Tibial nerve (tissue), 4 donors: Measurements from ENCODE around the gene MORC2.

Experiments used
- EP300 ChIP-seq, 2 donors: sonication (generic); formaldehyde crosslinking; IDR thresholded peaks; one replicate each; pipeline ENCODE4 v1.6.1; 2017; ENCODE audit warnings: antibody characterized with exemption in 2 of 2, mild to moderate bottlenecking in 1 of 2
- POLR2A ChIP-seq, 2 donors: fragments of 450-650 bp; IDR thresholded peaks; one replicate each; pipeline ENCODE4 v1.6.1; 2017; ENCODE audit warnings: antibody characterized with exemption in 2 of 2, mild to moderate bottlenecking in 2 of 2, moderate library complexity in 2 of 2
- TF ChIP-seq, protein P1 (sequence below), 5 experiments: fragments of 200-600 bp in 3 of 5; fragments of 450-650 bp in 2 of 5; sonication (generic) in 3 of 5; IDR thresholded peaks; one replicate each; pipeline ENCODE4 v1.5.1; 2016 to 2019; ENCODE audit warnings: antibody characterized with exemption in 5 of 5, mild to moderate bottlenecking in 3 of 5, moderate library complexity in 2 of 5

- TF ChIP-seq, protein P1, sequence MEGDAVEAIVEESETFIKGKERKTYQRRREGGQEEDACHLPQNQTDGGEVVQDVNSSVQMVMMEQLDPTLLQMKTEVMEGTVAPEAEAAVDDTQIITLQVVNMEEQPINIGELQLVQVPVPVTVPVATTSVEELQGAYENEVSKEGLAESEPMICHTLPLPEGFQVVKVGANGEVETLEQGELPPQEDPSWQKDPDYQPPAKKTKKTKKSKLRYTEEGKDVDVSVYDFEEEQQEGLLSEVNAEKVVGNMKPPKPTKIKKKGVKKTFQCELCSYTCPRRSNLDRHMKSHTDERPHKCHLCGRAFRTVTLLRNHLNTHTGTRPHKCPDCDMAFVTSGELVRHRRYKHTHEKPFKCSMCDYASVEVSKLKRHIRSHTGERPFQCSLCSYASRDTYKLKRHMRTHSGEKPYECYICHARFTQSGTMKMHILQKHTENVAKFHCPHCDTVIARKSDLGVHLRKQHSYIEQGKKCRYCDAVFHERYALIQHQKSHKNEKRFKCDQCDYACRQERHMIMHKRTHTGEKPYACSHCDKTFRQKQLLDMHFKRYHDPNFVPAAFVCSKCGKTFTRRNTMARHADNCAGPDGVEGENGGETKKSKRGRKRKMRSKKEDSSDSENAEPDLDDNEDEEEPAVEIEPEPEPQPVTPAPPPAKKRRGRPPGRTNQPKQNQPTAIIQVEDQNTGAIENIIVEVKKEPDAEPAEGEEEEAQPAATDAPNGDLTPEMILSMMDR (IDR thresholded peaks at IDR 0.05): no peak
- TF ChIP-seq EP300 (IDR thresholded peaks at IDR 0.05) (no peak), POLR2A (IDR thresholded peaks at IDR 0.05) (no peak)
These were observed 77.2 kb downstream of the MORC2 start for GRCh38 chr22:30891443-30891755.
